Lung microvascular endothelial cell (primary cell): ENCODE results near the gene FFAR2. TPM values are rescaled to one million over a fixed set of nuclear protein-coding genes. Genes with fewer than 3 reads are reported as not detected.
"Not testable (repeated sequence)": the region's sequence is repeated elsewhere in the genome, so short reads cannot be mapped to it uniquely, and the experiment has no call there.

Source experiments
- DNase-seq, 2 donors: peaks; one replicate each; pipeline versions ENCODE4 v3.0.0 to v3.0.0-alpha.2; 2010; ENCODE audit warnings: low read depth in 2 of 2
- total RNA-seq: library from RNA; depleted of rRNA; stranded (reverse); fragments of >200 nt; gene quantifications from 2 replicates; pipeline ENCODE4 v1.2.1, GENCODE V29; 2014

Gene FFAR2
- not detected in 2 replicates for total RNA-seq

GRCh38 chr19:35447606-35448469, at the start of gene FFAR2:
Gene FFAR2, plus strand, starts transcription at chr19:35448257. Its CDS starts 1,458 bp downstream, at chr19:35449715.
- DNase-seq: no peak

DNA sequence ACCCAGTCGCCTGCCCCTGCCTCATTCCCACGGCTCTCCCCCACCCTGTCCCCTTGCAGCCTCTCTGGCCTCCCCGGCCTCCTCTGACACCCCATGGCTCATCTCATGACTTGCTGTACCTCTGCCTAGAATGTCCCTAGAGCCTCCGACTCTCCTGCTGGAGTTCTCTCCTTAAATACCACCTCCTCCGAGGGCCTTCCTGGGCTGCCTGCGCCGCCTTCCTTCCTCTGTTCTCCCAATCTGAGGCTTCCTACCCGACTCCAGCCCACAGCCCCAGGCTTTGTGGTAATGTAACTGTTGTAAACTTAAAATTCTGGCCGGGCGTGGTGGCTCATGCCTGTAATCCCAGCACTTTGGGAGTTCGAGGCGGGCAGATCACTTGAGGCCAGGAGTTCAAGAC, 49.5 kb upstream of the FFAR2 start:
- no peak for DNase-seq

GRCh38 chr19:35399231-35399630, 48.8 kb upstream of the FFAR2 start:
- no peak for DNase-seq

DNA sequence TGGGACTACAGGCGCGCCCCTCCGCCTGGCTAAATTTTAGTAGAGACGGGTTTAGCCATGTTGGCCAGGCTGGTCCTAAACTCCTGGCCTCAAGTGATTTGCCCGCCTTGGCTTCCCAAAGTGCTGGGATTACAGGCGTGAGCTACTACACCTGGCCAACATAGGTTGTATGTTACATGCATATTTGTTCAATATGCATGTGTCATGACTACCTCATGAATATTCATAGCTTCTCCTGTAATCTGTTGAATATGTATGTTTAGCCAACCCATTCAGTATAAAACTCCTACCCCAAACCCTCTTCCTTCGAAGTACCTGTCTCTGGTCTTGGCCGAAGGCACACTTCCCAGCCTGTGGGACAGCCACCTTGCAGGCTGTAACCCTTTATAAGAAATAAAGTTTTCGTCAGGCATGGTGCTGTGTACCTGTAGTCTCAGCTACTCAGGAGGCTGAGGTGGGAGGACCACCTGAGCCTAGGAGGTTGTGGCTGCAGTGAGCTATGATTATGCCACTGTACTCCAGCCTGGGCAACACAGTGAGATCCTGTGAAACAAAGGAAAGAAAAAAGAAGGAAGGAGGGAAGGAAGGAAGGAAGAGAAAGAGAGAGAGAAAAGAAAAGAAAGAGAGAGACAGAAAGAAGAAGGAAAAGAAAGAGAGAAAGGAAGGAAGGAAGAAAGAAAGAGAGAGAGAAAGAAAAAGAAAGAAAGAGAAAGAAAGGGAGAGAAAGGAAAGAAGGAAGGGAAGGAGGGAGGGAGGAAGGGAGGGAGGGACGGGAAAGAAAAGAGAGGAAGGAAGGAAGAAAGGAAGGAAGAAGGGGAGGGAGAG, 47.9 kb upstream of the FFAR2 start:
- no peak for DNase-seq

- no peak for DNase-seq
Measured at GRCh38 chr19:35400773-35401100, 47.3 kb upstream of the FFAR2 start.

GRCh38 chr19:35401416-35401815, 46.6 kb upstream of the FFAR2 start:
- not testable (repeated sequence) for DNase-seq

GRCh38 chr19:35403116-35403760, 44.8 kb upstream of the FFAR2 start:
- DNase-seq: no peak

DNA sequence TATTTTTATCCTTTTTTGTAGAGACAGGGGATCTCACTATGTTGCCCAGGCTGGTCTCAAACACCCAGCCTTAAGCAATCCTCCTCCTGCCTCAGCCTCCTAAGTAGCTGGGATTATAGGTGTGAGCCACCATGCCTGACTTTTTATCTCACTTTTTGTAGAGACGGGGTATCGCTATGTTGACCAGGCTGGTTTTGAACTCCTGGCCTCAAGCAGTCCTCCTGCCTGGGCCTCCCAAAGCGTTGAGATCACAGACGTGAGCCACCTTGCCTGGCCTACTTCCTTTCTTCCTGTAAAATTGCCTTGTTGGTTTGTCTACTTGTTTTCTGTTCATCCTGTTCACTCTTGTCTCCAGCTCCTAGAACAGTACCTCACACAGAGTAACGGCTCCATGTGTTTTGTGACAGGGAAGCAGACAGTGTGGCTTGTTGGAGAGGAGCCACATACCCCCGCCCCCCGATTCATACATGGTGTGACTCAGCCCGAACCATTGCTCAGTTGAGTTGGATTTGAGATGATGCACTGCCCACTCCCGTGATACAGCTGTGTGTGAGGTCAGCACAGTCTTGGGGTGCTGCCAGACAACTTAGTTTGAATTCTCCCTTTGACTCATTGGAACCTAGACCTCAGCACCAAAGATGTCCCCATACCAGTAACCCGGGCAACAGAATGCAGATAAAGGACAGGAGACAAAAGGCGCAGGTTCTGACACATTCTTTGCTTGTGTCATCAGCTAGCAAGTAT, 43.0 kb upstream of the FFAR2 start:
- peak in 1 of 2 donors; percentile 26 for DNase-seq

- no peak for DNase-seq
Measured at GRCh38 chr19:35407619-35408018, 40.4 kb upstream of the FFAR2 start.

- no peak for DNase-seq
Measured at GRCh38 chr19:35408284-35409171, 39.5 kb upstream of the FFAR2 start.

- DNase-seq: no peak
Measured at GRCh38 chr19:35409191-35409590, 38.9 kb upstream of the FFAR2 start.

DNA sequence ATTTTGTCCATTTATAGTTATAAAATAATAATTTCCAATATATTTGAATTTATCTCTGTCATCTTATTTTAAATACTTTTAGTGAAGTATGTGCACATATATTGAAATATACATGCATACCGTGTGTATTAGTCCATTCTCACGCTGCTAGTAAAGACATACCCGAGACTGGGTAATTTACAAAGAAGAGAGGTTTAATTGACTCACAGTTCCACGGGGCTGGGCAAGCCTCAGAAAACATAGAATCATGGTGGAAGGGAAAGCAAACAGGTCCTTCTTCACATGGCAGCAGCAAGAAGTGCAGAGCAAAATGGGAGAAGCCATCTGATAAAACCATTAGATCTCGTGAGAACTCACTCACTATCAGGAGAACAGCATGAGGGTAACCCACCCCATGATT, 37.6 kb upstream of the FFAR2 start:
- no peak for DNase-seq

GRCh38 chr19:35414442-35414841, 33.6 kb upstream of the FFAR2 start:
- no peak for DNase-seq

GRCh38 chr19:35416331-35416730, 31.7 kb upstream of the FFAR2 start:
- no peak for DNase-seq

GRCh38 chr19:35417278-35417677, 30.8 kb upstream of the FFAR2 start:
- no peak for DNase-seq

DNA sequence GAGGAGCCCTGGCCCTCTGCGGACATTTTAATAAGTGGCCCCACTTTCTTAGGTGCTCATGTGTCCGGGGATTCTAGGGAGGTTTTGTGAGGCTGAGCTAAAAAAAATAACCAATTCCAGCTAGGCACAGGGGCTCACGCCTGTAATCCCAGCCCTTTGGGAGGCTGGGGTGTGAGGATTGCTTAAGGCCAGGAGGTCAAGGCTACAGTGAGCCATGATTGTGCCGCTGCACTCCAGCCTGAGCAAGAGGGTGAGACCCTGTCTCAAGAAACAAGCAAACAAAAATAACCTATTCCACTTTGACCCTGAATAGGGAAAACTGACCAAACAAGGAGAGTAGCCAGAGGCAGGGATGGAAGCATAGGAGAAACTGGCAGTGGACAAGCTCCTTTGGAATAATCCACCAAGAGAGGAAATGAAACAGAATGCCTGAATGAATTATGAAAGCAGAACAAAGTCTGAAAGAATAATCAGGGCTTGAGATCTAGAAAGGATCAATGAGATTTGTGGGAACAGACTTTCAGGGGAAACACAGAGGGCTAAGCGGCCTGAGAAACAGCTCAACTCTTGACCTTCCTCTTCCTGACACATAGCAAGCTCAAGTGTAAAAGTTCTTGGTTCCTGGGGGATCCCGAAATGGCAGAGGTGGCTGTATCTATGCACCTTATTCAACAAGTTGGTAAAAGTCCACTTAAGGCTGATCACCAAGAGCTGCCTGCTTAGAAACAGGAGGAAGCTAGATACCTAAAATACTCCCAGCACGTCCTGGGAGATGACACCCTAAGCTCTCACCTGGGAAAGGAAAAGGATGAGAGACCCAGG, 30.1 kb upstream of the FFAR2 start:
- DNase-seq: no peak

DNA sequence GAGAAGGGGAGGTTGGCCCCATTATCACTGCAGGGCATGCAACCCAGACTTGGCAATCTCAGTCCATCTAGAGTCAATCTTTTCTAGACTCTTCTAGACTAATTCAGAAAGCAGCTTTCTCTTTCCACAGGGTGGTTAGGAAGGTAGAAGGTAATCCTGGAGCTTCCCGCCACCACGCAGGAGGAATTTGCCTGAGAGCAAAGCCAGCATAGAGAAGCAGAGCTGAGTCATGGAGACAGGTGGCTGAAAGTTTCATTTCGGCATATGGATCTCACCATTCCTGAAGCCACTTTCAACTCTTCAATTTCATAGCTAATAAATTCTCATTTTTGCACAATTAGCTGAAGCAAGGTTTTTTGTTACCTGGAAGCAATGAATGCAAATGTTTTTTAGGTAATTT, 29.0 kb upstream of the FFAR2 start:
- no peak for DNase-seq

DNA sequence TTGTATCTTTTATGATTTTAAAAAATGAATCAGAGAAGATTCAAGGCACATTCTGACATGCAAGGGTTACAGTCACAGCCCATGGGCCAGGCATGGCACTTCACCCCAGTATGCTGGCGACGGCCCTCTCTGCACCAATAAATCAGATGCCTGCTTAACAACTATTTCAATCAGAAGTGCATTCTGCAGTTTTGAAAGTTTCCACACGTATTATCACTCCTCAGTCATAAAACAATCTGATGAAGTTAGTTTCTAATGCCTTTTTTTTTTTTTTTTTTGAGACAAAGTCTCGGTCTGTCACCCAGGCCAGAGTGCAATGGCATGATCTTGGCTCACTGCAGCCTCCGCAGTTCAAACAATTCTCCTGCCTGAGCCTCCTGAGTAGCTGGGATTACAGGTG, 28.3 kb upstream of the FFAR2 start:
- no peak for DNase-seq

DNA sequence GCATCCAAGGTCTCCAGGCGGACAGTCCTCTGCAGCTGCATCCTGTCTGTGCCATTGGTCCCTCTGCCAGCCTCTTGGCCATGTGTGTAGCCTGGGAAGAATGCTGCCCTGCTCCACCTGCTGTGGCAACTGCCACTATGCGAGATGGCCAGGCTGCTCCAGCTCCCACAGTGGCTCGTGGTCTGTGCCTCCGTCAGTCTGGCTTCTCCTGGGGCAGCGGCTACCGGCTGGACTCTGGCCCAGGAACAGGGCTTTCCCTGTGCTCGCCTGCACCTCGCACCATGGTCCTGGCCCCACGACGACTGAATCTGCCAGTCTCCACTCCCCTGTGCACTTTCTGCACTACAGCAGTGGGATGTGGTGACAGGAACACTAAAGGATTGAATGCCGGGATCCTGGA, 26.7 kb upstream of the FFAR2 start:
- no peak for DNase-seq

DNA sequence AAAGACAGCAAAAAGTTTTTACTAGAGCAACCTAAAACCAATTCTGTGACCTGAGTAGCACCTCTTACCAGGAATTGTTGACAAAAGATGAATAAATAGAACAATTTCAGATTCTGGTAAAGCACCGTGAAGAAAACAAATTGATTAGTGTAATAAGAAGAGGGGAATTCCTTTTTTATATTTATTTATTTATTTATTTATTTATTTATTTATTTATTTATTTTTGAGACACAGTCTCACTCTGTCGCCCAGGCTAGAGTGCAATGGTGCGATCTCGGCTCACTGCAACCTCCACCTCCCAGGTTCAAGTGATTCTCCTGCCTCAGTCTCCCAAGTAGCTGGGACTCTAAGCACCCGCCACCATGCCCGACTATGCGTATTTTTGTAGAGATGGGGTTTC, 24.7 kb upstream of the FFAR2 start:
- DNase-seq: not testable (repeated sequence)
